ENCODE measurements around the gene UQCR10. TPM values are rescaled to one million over a fixed set of nuclear protein-coding genes. Genes with fewer than 3 reads are reported as not detected.

Gene UQCR10
- total and polyA plus RNA-seq, 5 experiments from 2014 or later = 53.9 to 333 (median 288) TPM

- DNase-seq (no peak), ATAC-seq (no peak)
- no peaks in the 10 kb centered on the region for H3K9me3 Mint-ChIP-seq
- peaks cover 0 to 27% (median 5%) of the 10 kb centered on the region in 3 donors for H3K36me3 Mint-ChIP-seq
- peak overlapping the region in 1 of 10 donors; percentile 43 for H3K27ac Mint-ChIP-seq
- H3K4me3 Mint-ChIP-seq = no peak overlapping the region
- peaks cover 0 to 2% (median 0%) of the 10 kb centered on the region in 5 donors for H3K27me3 Mint-ChIP-seq
- POLR2A ChIA-PET = interaction anchor here (0.7 kb wide), 1 partner anchor 61 kb away, joined by 3 read pairs; no protein-coding TSS in a partner anchor
- H3K4me1 Mint-ChIP-seq = peaks cover 3 to 11% (median 10%) of the 10 kb centered on the region in 4 donors
Observed at GRCh38 chr22:29773233-29773632, 6.1 kb downstream of the UQCR10 start.

- H3K27ac Mint-ChIP-seq = no peak overlapping the region
- POLR2A ChIA-PET = no interaction called here
Observed at GRCh38 chr22:29780220-29780619, 13.1 kb downstream of the UQCR10 start.

GRCh38 chr22:29780748-29781676 lies 13.8 kb downstream of the UQCR10 start:
- Mint-ChIP-seq H3K27ac (peak overlapping the region in 1 of 10 donors; percentile 67), H3K9me3 (no peaks in the 10 kb centered on the region), H3K4me1 (peaks cover 0 to 2% (median 0%) of the 10 kb centered on the region in 4 donors), H3K36me3 (no peaks in the 10 kb centered on the region), H3K4me3 (no peak overlapping the region), H3K27me3 (peaks cover 0 to 4% (median 0%) of the 10 kb centered on the region in 5 donors)
- POLR2A ChIA-PET = no interaction called here
- ATAC-seq (no peak), DNase-seq (peak in 1 of 10 donors; percentile 43)

More at GRCh38 chr22:29780220-29780619, 13.1 kb downstream of the UQCR10 start:
- Mint-ChIP-seq H3K9me3 (no peaks in the 10 kb centered on the region), H3K36me3 (no peaks in the 10 kb centered on the region), H3K27me3 (peaks cover 0 to 4% (median 0%) of the 10 kb centered on the region in 5 donors), H3K4me3 (no peak overlapping the region), H3K4me1 (no peaks in the 10 kb centered on the region)
- DNase-seq (no peak), ATAC-seq (no peak)

GRCh38 chr22:29782061-29782845 lies 15.1 kb downstream of the UQCR10 start:
- Mint-ChIP-seq H3K9me3 (no peaks in the 10 kb centered on the region), H3K4me1 (peaks cover 0 to 2% (median 0%) of the 10 kb centered on the region in 4 donors), H3K36me3 (peaks cover 0 to 3% (median 0%) of the 10 kb centered on the region in 3 donors), H3K27ac (peak overlapping the region in 1 of 10 donors; percentile 53), H3K27me3 (peaks cover 0 to 4% (median 0%) of the 10 kb centered on the region in 5 donors), H3K4me3 (no peak overlapping the region)
- ATAC-seq (no peak), DNase-seq (no peak)
- POLR2A ChIA-PET = no interaction called here

GRCh38 chr22:29784451-29785361 lies 17.5 kb downstream of the UQCR10 start:
- peaks cover 0 to 4% (median 0%) of the 10 kb centered on the region in 5 donors for H3K27me3 Mint-ChIP-seq
- H3K4me3 Mint-ChIP-seq = no peak overlapping the region
- peak overlapping the region in 1 of 10 donors; percentile 1 for H3K27ac Mint-ChIP-seq
- ATAC-seq (no peak), DNase-seq (no peak)
- H3K36me3 Mint-ChIP-seq = peaks cover 0 to 23% (median 6%) of the 10 kb centered on the region in 3 donors
- POLR2A ChIA-PET = no interaction called here
- H3K4me1 Mint-ChIP-seq = peaks cover 0 to 2% (median 0%) of the 10 kb centered on the region in 4 donors
- H3K9me3 Mint-ChIP-seq = no peaks in the 10 kb centered on the region

GRCh38 chr22:29786031-29786430 lies 18.9 kb downstream of the UQCR10 start:
- Mint-ChIP-seq H3K27ac (peak overlapping the region in 2 of 10 donors; percentile 37 to 68), H3K4me1 (peaks cover 0 to 2% (median 0%) of the 10 kb centered on the region in 4 donors), H3K27me3 (peaks cover 0 to 2% (median 0%) of the 10 kb centered on the region in 5 donors), H3K9me3 (no peaks in the 10 kb centered on the region), H3K36me3 (peaks cover 0 to 36% (median 11%) of the 10 kb centered on the region in 3 donors), H3K4me3 (no peak overlapping the region)
- POLR2A ChIA-PET = interaction anchor here (0.5 to 0.8 kb wide), 3 partner anchors 11 to 166 kb away, joined by 3 to 8 read pairs (median 3); no protein-coding TSS in a partner anchor
- no peak for ATAC-seq
- no peak for DNase-seq

- H3K4me1 Mint-ChIP-seq = peaks cover 0 to 2% (median 0%) of the 10 kb centered on the region in 4 donors
- H3K27me3 Mint-ChIP-seq = no peaks in the 10 kb centered on the region
- H3K36me3 Mint-ChIP-seq = peaks cover 0 to 51% (median 11%) of the 10 kb centered on the region in 3 donors
- H3K9me3 Mint-ChIP-seq = no peaks in the 10 kb centered on the region
- H3K4me3 Mint-ChIP-seq = no peak overlapping the region
- POLR2A ChIA-PET = no interaction called here
- no peak for ATAC-seq
- peak overlapping the region in 1 of 10 donors; percentile 14 for H3K27ac Mint-ChIP-seq
- DNase-seq = peak in 1 of 10 donors; percentile 22
Observed at GRCh38 chr22:29787371-29787980, 20.3 kb downstream of the UQCR10 start.

GRCh38 chr22:29788339-29789279 lies 21.4 kb downstream of the UQCR10 start:
- POLR2A ChIA-PET = no interaction called here
- no peak for DNase-seq
- no peak overlapping the region for H3K4me3 Mint-ChIP-seq
- no peaks in the 10 kb centered on the region for H3K27me3 Mint-ChIP-seq
- peak overlapping the region in 4 of 10 donors; percentile 14 to 72 (median 52) for H3K27ac Mint-ChIP-seq
- peaks cover 0 to 2% (median 0%) of the 10 kb centered on the region in 4 donors for H3K4me1 Mint-ChIP-seq
- peaks cover 0 to 62% (median 11%) of the 10 kb centered on the region in 3 donors for H3K36me3 Mint-ChIP-seq
- H3K9me3 Mint-ChIP-seq = no peaks in the 10 kb centered on the region
- no peak for ATAC-seq

GRCh38 chr22:29790061-29790460 lies 22.9 kb downstream of the UQCR10 start:
- H3K9me3 Mint-ChIP-seq = no peaks in the 10 kb centered on the region
- H3K27ac Mint-ChIP-seq = peak overlapping the region in 1 of 10 donors; percentile 45
- peaks cover 0 to 2% (median 0%) of the 10 kb centered on the region in 4 donors for H3K4me1 Mint-ChIP-seq
- DNase-seq (no peak), ATAC-seq (no peak)
- no peak overlapping the region for H3K4me3 Mint-ChIP-seq
- POLR2A ChIA-PET = interaction anchor here (0.5 kb wide), 1 partner anchor 33 kb away, joined by 3 read pairs; no protein-coding TSS in a partner anchor
- H3K27me3 Mint-ChIP-seq = no peaks in the 10 kb centered on the region
- H3K36me3 Mint-ChIP-seq = peaks cover 0 to 71% (median 11%) of the 10 kb centered on the region in 3 donors

GRCh38 chr22:29793396-29793795 lies 26.2 kb downstream of the UQCR10 start:
- Mint-ChIP-seq H3K4me3 (no peak overlapping the region), H3K4me1 (peaks cover 0 to 3% (median 0%) of the 10 kb centered on the region in 4 donors), H3K9me3 (no peaks in the 10 kb centered on the region), H3K36me3 (peaks cover 0 to 90% (median 18%) of the 10 kb centered on the region in 3 donors), H3K27ac (no peak overlapping the region), H3K27me3 (no peaks in the 10 kb centered on the region)
- POLR2A ChIA-PET = no interaction called here
- ATAC-seq = no peak
- no peak for DNase-seq

All from naive thymus-derived CD8-positive, alpha-beta T cell (primary cell).